ENCODE results near the gene CRYBB2.
"Not testable (repeated sequence)": the region's sequence is repeated elsewhere in the genome, so short reads cannot be mapped to it uniquely, and the experiment has no call there.

CRYBB2 gene

DNA sequence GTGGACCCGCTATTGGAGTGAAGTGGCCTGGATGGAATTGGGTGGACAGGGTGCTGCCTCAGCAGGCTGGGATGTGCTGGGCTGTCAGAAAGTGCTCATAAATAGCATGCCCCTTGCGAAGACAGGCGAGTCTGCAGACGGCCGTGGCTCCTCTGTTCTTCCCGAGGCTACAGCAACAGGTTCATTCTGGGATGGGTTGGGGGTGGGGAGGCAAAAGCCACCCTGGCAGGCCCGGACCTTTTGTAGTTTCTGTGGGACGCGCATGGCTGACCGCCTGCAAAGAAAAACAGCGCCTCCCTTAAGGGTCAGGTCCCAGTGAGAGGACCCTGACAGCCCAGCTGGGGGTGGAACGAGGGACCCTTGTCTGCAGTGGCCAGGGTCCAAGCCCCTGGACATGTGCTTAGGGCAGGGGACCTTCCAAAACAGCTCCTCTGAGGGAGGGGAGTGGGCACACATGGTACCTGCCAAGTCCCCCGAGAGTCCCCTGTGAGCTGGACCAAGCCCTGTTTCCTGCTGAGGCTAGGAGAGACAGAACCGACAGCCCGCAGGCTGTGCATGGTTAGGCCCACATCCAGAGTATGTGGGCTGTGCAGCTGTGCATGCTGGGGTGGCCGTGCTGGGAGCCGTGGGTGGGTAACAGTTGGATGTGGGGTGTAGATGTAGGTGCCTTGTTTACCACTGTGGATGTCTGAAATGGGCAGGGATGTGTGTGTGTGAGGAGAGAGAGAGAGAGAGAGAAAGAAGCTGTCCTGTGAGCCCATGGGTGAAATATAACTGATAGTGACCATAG is 19.5 kb upstream of the CRYBB2 start, which contains the start of gene CRYBB3:
TSS of gene CRYBB3 (plus strand) at position 128 of the 790 bp plus-strand sequence. CDS start 1,539 bp downstream, outside the sequence.
- no peak for DNase-seq (ENCODE audit: low spot score)

DNA sequence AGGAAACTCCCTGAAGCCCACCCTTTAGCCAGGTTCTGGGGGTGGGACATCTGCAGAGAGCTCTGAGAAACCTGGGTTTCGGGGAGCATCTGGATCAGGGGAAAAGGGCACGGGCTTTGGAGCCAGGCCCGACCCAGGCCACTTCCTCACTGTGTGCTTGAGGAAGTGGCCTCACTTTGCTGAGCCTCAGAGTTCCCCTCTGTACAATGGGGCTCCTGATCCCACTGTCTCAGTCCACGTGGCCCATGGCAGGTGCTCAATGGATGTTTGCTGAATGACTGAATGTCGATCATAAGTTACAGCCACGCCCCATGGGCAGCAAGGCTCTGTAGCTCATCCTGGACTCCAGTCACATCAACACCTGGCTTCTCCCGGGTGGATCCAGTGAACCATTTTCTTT is 18.5 kb upstream of the CRYBB2 start:
- no peak for DNase-seq (ENCODE audit: low spot score)

- DNase-seq (ENCODE audit: low spot score), result no peak
Observed at GRCh38 chr22:25201557-25202273, 17.7 kb upstream of the CRYBB2 start.

- DNase-seq (ENCODE audit: low spot score), result peak; percentile 59
Observed at GRCh38 chr22:25202290-25202921, 17.0 kb upstream of the CRYBB2 start.

DNA sequence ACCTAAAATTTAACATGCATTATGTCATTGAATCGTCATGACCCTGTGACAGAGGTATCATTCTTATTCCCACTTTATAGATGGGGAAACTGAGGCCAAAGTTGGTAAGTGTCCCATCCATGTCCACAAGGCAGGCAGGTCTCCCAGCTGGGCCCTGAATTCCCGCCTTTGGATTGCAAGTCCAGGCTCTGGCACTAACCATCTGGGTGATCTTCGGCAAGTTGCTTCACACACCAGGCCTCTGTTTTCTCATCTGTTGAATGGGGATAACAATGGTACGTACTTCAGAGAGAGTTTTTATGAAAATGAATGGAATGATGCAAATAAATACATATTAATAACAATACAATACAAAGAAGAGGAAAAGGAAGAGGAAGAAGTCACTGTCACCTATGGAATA is 16.4 kb upstream of the CRYBB2 start:
- DNase-seq (ENCODE audit: low spot score), result no peak

DNA sequence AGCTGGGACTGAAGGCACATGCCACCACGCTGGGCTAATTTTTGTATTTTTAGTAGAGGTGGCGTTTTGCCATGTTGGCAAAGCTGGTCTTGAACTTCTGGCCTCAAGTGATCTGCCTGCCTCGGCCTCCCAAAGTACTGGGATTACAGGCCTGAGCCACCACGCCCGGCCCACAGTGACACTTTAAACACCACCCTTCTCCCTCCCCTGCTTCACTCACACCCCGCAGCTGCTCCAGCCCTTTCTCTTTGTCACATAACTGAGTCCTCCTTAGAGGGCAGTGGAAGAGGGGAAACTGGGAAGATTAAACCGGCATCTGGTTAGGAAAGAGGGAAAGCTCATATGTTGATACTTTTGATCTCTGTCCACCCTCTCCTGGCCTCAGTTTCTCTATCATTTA is 14.9 kb upstream of the CRYBB2 start:
- not testable (repeated sequence) for DNase-seq (ENCODE audit: low spot score)

- DNase-seq (ENCODE audit: low spot score), result no peak
Observed at GRCh38 chr22:25205847-25206246, 13.6 kb upstream of the CRYBB2 start.

DNA sequence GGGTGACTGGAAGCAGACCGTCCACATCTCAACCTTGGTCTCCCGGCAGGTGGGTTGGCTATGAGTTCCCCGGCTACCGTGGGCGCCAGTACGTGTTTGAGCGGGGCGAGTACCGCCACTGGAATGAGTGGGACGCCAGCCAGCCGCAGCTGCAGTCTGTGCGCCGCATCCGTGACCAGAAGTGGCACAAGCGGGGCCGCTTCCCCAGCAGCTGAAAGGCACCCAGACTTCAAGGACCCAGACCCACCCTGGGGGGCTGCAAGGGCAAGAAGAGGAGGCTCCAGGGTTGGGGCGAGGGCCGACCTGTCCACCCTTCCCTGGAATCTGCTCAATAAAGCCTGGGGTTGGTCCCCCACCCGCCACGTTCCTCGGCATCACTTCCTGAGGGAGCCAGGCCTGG is 12.4 kb upstream of the CRYBB2 start:
- no peak for DNase-seq (ENCODE audit: low spot score)

- DNase-seq (ENCODE audit: low spot score), result no peak
Observed at GRCh38 chr22:25207553-25208157, 11.8 kb upstream of the CRYBB2 start.

DNA sequence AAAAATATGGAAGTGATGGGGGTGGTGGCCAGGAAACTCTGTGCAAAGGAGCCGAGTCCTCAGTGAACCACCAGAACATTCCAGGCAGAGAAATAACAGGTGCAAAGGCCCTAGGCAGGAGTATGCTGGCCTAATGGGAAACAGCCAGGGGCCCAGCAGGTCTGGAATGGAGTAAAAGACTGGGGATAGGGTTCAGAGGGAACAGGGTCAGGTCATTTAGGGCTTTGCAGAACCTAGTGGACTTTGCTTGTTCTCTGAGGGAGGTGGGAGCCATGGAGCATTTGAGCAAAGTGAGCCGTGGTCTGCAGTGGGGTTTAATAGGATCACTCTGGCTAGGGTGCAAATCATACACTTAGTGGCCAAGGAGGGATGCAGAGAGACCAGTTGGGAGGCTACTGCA is 11.1 kb upstream of the CRYBB2 start:
- DNase-seq (ENCODE audit: low spot score), result no peak

- DNase-seq (ENCODE audit: low spot score), result no peak
Observed at GRCh38 chr22:25208743-25209505, 10.5 kb upstream of the CRYBB2 start.

DNA sequence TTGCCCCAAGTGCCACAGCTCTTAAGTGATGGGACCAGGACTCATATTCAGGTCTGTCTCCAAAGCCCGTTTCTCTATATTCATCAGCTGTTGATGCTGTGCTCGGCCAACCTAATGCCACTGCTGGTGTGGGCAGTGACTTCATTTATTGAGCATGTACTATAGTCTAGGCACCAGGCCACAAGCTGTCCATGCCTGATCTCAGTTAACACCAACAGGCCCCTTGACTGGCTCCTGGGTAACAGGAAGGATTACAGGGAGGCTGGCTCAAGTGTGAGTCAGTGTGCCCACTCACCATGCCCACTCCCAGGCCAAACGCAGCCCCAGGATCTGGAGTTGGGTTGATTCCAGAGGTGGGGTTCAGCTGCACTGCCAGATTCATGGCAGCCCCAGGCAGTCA is 8.6 kb upstream of the CRYBB2 start:
- no peak for DNase-seq (ENCODE audit: low spot score)

GRCh38 chr22:25212337-25212736 is 7.1 kb upstream of the CRYBB2 start:
- DNase-seq (ENCODE audit: low spot score), result no peak

GRCh38 chr22:25213221-25213620 is 6.2 kb upstream of the CRYBB2 start:
- DNase-seq (ENCODE audit: low spot score), result no peak

GRCh38 chr22:25216230-25216629 is 3.2 kb upstream of the CRYBB2 start:
- DNase-seq (ENCODE audit: low spot score), result no peak

DNA sequence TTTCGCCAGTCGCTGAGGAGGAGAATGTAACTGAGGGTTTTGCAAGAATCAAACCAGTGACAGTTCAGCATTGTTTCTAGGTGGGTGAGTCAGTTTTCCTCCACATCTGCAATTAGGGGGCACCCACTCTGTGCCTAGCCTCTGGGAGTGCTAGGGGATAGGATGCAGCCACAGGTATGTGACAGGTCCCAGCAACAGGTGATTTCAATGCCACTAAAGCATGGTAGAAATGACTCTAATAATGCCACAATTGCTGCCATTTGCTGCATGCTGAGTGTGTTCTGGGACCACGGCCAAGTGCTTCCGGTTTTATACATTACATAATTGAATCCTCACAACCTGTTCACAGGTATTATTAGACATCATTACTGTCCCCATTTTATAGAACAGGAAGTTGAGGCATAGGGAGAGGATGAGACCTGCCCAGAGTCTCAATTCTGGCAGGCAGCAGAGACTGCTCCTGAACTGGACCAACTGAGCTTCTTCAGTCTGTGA is 556 bp downstream of the CRYBB2 start:
- DNase-seq (ENCODE audit: low spot score), result no peak

DNA sequence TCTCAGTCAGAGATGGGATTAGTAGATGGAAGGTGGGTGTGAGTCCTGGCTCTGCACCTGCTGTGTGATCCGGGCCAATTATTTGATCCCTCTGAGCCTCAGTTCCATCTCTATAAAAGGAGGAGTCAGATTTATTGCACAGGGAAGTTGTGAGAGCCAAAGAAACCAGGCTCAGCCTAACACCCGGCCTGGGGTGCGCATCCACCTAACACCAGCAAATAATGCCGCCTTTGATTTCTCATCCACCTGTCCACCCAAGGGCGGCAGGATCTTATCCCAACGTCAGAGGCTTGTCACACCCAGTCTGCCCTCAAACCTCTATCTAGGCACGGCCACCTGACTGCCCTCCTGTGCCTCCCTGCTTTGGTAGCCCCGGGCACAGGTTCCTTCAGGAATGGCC is 2.4 kb downstream of the CRYBB2 start:
- no peak for DNase-seq (ENCODE audit: low spot score)

GRCh38 chr22:25223269-25223850 is 3.9 kb downstream of the CRYBB2 start:
- DNase-seq (ENCODE audit: low spot score), result no peak

DNA sequence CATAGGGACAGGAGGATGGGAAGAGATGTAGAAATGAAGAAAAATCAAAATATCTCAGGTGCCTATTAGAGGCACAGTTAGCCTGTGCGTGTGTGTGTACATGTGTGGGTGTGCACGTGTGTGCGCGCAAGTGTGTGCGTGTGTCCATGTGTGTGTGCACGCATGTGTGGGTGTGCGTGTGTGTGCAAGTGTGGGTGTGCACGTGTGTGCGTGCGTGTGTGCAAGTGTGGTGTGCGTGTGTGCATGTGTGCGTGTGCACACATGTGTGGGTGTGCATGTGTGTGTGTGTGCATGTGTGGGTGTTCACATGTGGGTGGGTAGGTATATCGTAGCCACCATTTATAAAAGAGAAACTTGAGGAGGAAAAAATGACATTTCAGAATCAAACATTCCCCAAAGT is 9.4 kb downstream of the CRYBB2 start:
- no peak for DNase-seq (ENCODE audit: low spot score)

- not testable (repeated sequence) for DNase-seq (ENCODE audit: low spot score)
Observed at GRCh38 chr22:25230760-25231159, 11.3 kb downstream of the CRYBB2 start.

DNA sequence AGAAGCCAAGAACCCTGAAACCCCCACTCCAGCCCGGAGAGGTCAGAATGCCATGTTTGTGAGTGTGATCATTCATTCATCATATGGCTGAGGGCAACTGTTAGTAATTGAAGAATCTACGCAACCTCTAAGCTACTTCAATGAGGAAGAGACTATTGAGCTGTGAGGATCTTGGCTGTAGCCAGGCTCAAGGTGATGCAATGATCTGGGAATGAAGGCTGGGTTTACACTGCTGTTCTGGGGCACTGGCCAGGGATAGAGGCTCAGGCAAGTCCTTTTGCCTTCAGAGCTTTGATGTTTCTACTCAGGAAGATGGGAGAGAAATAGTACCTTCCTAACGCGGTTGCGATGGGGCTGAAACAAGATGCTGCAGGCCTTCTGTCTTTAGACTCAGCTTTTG is 12.9 kb downstream of the CRYBB2 start:
- DNase-seq (ENCODE audit: low spot score), result no peak

Data from cerebellar cortex (tissue), 1 donor.